GM12872 (cell line): ENCODE data around the gene UST.

Source experiments
- CTCF ChIP-seq: IDR thresholded peaks from 3 replicates; pipeline ENCODE4 v1.5.1; 2011; ENCODE audit warnings: low read depth, mild to moderate bottlenecking, low read length, moderate library complexity; ENCODE audit not compliant: insufficient read depth

UST gene

DNA sequence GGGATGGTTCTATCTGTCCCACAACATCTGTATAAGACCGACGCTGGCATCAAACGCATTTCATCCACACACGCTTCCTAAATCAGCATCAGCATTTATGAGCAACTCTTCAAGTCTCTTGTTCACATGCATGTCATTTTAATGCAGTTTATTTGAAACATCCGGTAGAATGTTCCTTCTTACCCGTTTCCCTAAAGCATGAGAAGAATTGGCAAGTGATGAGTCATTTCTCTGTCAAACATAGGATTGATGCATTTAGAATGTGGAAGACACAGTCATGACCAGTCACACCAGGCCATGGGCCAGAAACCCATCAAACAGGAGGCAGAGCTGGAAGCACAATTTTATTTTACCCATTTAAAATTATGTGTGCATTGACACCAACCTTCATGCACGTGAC is 122.8 kb downstream of the UST start:
- TF ChIP-seq CTCF = no peak

GRCh38 chr6:148873154-148873553 is 126.3 kb downstream of the UST start:
- no peak for TF ChIP-seq CTCF

DNA sequence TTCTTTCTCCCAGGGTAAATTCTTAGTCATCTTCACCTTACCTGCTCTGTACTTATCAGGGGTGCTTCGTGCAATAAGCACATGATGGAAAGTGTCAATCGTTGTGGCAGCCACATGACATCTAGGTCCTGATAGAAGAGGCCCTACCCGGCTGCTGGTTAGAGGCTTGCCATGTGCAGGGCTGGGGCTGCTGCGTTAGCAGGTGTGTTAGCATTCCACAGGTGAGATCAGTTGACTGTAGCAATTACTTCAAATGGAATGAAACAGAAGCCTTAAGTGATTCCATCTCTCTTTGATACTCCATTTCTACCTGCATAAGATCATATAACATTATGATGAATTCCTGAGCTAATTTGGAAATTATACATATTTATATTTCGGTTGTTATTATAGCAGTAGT is 127.0 kb downstream of the UST start:
- no peak for TF ChIP-seq CTCF

- no peak for TF ChIP-seq CTCF
These were observed 128.0 kb downstream of the UST start for GRCh38 chr6:148874698-148875293.

- no peak for TF ChIP-seq CTCF
These were observed 131.9 kb downstream of the UST start for GRCh38 chr6:148878683-148879082.

- no peak for TF ChIP-seq CTCF
These were observed 134.9 kb downstream of the UST start for GRCh38 chr6:148881593-148882311.

DNA sequence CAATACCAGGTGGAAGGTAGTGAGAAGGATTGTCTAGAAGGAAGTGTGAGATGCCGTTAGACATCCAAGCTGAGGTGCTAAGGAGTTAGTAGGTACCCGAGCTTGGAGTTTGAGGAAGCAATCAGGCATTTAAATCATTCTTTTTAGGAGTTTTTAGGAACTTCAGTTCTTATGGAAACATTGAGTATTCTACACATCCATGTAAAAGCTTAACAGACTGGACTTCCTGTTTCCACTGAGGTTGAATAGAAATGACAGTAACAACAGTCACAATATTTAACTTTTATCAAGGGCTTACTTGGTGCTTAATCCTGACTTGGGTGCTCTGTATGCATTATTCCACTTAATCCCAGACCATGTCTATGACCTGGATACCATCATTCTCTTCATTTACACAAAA is 136.4 kb downstream of the UST start:
- no peak for TF ChIP-seq CTCF
